Kasumi-1 (cell line): ENCODE measurements around the gene SMTN.
"Not testable (repeated sequence)": the region's sequence is repeated elsewhere in the genome, so short reads cannot be mapped to it uniquely, and the experiment has no call there.

Source experiments
- DNase-seq, 2 experiments: peaks; one replicate each; lab custom pipeline; 2025; lab: John Stamatoyannopoulos, UW

The SMTN gene

DNA sequence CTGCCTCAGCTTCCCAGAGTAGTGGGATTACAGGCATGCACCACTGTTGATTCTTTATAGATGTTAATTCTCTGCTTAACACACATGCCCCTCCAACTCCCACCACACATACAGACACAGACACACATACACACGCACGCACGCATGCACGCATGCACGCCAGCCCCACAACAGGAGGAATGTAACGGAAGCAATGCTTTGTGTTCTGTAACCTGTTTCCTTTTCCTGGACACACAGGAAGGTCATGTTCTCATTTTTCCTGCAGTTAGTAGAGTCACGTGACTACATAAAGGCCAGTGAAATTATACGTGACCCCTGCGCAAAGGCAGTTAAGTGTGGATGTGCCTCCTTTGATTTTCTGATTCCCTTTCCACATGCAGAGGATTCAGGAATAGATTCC, 8.0 kb upstream of the SMTN start:
- not testable (repeated sequence) for DNase-seq

DNA sequence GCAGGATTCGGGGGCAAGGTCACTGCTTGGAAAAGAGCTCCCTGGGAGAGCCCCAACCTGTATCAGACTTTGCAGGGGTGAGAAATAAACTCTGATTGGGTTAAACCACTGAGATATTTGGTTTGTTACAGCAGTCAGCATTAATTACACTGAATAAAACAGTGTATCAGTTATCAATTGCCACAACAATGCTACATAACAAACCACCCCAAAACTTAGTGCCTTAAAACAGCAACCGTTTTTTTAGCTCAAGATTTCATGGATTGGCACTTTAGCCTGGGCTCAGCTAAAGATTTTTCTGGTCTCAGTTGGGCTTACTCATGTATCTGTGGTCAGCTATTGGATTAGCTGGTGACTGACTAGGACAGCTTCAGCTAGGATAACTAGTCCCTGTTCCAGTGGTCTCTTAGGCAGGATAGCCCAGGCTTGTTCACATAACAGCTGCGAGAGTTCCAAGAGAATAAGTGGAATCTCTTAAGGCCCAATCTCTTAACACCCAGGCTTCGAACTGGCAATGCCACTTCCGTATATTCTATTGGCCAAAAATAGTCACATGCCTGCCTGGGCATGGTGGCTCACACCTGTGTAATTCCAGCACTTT, 7.5 kb upstream of the SMTN start:
- DNase-seq, result not testable (repeated sequence)

GRCh38 chr22:31075961-31076360, 5.2 kb upstream of the SMTN start:
- no peak for DNase-seq

DNA sequence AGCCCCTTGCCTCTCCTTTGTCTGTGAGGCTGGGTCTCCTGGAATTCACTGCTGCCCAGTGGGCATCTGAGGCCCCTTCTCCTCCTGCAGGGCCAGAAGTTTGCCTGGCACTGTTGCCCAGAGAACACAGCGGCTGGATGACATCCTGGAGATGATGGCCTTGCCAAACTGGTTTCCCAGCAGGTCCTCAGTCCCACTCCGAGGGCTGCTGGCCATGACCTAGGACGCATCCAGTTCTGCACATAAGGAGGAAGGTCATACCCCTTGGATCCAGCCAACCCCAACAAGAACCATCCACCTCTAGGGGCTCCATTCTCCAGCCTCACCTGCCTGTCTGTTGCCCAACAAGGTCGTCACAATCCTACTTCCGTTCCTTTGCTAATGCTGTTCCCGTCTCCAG, 3.4 kb upstream of the SMTN start:
- DNase-seq, result no peak

DNA sequence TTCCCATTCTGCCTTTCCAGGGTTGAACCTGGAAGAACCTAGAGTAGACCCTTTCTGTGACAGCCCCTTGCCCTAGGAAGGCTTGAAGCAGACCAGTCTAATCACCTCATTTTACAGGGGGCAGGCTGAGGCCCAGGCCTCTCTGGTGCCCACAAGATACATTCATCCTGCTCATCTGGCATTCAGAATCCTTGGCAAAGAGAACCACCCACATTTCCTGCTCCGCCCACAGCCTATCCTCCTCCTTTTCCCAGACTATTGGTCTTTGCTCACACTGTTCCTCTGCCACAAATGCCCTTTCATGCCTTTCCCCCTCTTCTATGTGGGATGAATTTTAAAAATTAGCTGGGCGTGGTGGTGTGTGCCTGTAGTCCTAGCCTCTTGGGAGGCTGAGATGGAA, 2.7 kb upstream of the SMTN start:
- not testable (repeated sequence) for DNase-seq

GRCh38 chr22:31079095-31079642, 1.9 kb upstream of the SMTN start:
- DNase-seq, result no peak

DNA sequence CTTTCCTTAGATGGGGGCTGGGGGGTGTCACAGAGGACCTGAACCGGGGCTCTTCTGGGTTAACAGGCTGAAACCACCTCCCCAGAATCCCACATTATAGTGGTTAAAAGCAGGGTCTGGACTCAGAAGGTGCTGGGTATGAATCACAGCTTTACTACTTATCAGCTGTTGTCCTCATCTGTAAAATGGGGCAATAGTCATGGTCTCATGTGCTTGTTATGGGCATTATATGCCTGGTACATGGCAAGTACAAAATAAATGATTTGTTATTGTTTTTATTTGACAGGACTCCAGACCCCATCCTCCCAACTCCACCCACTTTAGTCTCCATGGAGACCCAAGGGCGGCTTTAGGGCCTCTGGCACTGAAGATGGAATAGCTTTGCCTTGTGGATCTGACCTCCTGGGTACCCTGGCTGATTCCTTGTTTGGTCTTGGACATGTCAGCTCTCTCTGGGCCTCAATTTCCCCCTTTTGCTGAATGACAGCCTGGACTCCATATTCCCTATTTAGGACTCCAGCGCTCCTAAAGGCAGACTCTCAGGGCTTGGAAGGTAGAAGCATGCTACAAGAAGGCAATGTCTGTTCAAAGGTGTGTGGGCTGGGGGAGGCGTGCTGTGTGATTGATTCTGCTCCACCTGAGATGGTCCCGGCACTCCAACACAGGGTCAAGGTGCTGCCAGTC, 812 bp upstream of the SMTN start:
- no peak for DNase-seq

DNA sequence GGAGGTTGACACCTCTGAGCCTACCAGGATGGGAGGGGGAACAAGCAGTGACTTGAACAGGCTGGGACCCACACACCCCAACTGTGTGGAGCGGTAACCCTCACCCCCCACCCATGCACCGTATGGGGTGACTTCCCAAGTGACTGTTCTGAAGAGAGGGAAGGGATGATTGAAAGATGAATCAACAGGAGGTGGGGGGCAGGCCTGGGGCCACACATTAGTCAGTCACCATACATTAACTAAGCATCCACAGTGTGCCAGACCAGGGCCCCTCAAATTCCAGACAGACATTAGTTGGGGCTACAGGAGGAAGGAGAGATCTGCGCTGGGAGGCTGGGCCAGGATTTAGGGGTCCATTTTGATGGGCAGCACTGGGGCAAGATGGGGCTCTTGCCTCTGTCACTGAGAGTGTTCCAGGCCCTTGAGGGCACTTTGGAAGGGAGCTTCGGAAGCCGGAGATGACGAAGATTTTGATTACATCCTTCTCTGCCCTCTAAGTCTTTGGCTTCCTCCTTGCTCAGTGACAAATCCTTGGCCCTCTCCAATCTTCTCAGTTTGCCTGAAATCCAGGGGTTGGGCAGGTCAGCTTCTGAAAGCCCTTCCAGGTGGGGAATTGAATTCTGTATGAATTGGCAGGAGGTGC, 966 bp downstream of the SMTN start:
- DNase-seq, result no peak

DNA sequence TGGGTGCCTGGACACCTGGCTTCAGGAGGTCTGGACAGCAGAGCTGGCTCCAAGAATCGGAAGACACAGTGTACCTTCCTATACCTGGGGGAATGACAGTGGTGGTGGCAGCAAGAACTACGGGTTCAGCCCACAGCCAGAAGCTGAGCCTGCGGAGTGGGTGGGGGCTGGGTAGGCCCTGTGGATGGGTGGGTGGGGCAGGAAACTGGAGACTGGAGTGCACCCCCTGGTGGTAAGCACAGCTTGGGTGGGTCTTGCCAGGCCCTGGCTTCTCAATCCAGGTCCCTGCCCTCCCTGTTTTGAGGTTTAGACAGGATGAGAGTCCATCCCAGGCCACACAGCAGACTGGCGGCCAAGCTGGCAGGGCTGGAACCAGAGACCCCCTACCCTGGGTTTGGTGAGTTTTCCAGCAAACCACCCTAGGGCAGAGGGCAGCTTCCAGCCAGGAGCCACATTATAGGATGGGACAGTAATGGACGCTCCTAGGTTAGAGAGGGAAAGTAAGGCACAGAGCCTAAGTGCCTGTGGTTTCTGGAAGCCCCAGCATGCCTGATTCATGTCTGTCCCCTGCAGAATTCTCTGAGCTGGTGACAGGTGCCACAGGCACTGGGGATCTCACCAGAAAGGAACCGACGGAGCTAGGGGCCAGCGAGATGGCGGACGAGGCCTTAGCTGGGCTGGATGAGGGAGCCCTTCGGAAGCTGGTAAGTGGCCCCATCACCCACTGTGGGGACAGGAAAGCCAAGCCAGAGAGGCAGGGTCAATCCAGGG, 1.7 kb downstream of the SMTN start:
- peak; percentile 48 to 52 for DNase-seq

- DNase-seq, result no peak
Measured at GRCh38 chr22:31083377-31083768, 2.3 kb downstream of the SMTN start.

DNA sequence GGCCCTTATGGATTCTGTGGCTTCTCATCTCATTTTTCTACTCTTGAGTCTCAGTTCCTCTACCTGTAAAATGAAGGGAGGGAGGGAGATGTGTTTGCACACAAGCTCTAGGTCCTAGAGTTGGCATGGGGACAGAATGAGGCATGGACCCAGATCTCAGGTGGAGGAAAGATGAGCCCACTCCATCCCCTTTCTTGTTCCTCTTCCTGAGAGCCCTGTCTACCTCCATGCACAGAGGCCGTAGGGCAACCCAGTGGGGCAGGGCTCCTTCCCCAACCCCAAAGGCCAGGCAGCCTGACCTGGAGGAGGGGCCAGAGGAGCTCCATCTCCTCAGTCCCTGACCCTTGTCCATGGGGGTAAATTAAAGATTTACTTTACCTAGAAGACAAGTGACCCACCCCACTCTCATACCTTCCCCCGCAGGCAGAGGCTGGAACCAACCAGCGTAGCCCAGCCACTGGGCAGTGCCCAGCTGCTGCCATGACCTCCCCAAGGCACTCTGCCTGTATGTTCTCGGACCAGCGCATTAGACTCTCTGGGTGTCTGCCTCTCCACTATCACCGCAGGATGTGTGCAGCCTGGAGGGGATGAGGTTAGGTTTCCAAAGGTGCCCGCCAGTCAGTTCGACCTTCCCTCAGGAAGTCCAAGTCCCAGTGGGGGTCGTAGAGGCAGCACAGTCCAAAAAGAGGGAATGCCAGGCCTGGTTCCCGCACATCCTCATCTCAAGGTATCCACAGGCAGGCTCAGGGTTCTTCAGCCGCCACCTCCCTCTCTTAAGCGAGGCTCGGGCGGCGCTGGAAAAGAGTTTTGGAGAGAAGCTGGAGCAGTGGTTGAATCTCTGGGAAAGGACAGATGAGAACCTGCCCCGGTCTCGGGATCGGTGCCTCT, 3.0 kb downstream of the SMTN start:
- no peak for DNase-seq

DNA sequence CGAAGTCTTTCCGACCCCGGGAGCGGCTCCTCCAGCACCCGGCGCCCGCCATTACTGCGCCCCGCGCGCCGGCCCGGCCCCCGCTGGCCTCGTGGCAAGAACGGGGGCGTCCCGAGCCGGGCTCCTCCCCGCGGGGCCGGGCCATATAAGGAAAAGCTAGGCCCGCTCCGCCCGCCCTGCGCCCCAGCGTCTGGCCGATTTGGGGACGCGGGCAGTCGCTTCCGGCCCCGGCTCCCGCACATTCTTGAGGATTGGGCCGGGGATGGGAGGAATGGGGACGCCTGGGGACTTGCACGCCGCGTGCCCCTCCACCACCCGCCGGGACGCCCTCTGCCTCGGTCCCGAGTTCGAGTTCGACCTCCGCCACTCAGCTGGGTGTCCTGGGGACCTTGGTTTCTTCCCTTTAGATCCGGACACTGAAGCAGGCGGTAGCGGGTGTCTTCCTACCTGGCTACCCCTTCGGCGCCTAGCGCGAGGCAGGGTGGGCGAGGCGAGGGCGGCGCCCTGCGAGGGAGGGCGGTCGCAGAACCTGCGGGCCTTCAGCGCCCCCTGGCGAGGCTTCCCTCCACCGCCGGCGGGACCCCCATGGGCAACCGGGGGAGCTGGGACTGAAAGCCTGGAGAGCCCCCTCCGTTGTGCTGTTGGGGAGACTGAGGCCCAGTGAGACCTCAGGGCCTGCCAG, 3.8 kb downstream of the SMTN start:
- DNase-seq, result peak; percentile 77 to 80

DNA sequence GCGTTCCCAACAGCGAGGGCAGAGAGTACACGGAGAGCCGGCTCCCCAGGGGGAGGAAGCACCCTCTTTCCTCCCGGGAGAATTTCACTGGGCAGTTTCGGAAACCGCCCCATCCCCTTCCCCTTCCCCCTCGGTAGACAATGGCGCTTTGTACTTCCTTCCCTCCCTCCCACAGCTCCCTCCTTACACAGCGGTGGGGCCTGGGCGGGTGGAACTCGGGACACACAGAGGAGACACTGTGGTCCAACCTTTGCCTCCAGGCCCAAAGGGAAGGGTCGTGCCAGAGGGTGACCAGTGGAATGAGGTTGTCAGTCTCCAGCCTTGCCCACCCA, 4.3 kb downstream of the SMTN start:
- DNase-seq, result peak; percentile 60 to 66

- DNase-seq, result no peak
Measured at GRCh38 chr22:31085928-31086327, 4.8 kb downstream of the SMTN start.

- no peak for DNase-seq
Measured at GRCh38 chr22:31086703-31087330, 5.7 kb downstream of the SMTN start.

- DNase-seq, result no peak
Measured at GRCh38 chr22:31087744-31088215, 6.7 kb downstream of the SMTN start.

- no peak for DNase-seq
Measured at GRCh38 chr22:31088233-31088986, 7.3 kb downstream of the SMTN start.

DNA sequence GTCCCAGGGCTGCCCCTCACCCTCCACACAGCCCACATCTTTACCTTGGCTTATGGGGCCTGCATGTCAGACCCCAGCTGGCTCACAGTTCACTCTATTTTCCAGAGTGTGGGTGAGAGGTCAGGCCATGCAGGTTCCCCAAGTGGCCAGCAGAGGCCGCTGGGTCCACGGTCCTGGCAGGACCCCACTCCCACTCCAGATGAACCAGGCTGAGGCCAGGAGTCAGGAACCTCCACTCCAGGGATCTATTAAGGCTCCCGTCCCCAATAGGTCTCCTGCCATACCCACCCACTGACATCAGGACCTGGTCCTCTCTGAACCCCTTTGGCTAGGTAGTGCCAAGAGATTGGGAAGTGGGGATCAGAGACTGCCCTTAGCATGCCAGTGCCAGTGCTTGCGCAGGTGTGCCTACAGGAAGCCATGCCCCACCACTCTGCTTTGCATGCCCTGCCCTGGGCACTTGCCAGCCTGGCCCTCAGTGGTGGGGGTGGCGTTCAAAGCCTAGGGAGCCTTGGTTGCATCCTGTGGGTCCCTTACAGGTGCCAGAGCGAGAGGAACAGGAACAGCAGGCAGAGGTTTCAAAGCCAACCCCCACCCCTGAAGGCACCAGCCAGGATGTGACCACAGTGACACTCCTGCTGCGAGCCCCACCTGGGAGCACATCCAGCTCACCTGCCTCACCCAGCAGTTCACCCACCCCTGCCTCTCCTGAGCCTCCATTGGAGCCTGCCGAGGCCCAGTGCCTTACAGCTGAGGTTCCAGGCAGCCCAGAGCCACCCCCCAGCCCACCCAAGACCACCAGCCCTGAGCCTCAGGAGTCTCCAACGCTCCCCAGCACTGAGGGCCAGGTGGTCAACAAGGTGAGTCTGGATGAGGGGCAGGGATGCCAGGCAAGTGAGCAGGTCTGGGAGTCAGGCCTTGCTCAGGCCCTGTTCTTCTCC, 8.3 kb downstream of the SMTN start:
- peak; percentile 28 to 39 for DNase-seq
